ENCODE data around the gene ZHX3.

GRCh38 chr20:41255655-41256054, 61.9 kb downstream of the ZHX3 start:
- TF ChIP-seq CTCF (IDR thresholded peaks at IDR 0.05) (no peak), POLR2A (IDR thresholded peaks at IDR 0.05) (no peak)
